HTR-8/SVneo (cell line): ENCODE results near the gene REXO5.

Experiments used
- DNase-seq: peaks from one replicate; pipeline ENCODE4 v3.0.0; 2011; ENCODE audit warnings: low spot score, mixed read lengths; ENCODE audit not compliant: insufficient read length
- FAIRE-seq: peaks from 2 replicates; lab custom pipeline; 2011; peaks lifted over from hg19 to GRCh38; lab: Jason Lieb, UNC

REXO5 gene

GRCh38 chr16:20899071-20899470, 92.7 kb downstream of the REXO5 start:
- no peak for FAIRE-seq
- no peak for DNase-seq
